ENCODE results near the gene ORM1.

GRCh38 chr9:114291064-114291474 lies 31.8 kb upstream of the ORM1 start:
- TF ChIP-seq CTCF (conservative IDR thresholded peaks at IDR 0.05; ENCODE audit: low read depth, low read length) = peak; percentile 85
- TF ChIP-seq EZH2 (IDR thresholded peaks at IDR 0.05; ENCODE audit: low read length, unreplicated experiment) = no peak
